Fibroblast of skin of left biceps (primary cell): ENCODE data around the gene PSME2.
A peak's percentile ranks its signal among the peaks of the same experiment; 100 is the strongest.

ENCODE experiments used
- DNase-seq, 2 experiments: peaks; one replicate each; pipeline ENCODE4 v3.0.0-alpha.2; 2013; ENCODE audit warnings: low read depth in 2 of 2

The PSME2 gene

GRCh38 chr14:24135834-24136683 is 10.4 kb downstream of the PSME2 start, which contains the start of gene PSME1:
PSME1 (plus strand) TSS chr14:24136194; CDS start chr14:24136263, 69 bp downstream.
- DNase-seq: peak; percentile 44 to 58

- DNase-seq: no peak
Measured at GRCh38 chr14:24135584-24135833, 10.9 kb downstream of the PSME2 start.

- no peak for DNase-seq
Measured at GRCh38 chr14:24133735-24134134, 12.7 kb downstream of the PSME2 start.

GRCh38 chr14:24132976-24133375 is 13.4 kb downstream of the PSME2 start:
- DNase-seq: no peak

GRCh38 chr14:24132061-24132685 is 14.2 kb downstream of the PSME2 start:
- DNase-seq: no peak

GRCh38 chr14:24131549-24131966 is 14.9 kb downstream of the PSME2 start:
- no peak for DNase-seq

- DNase-seq: no peak
Measured at GRCh38 chr14:24130717-24131548, 15.5 kb downstream of the PSME2 start.

- no peak for DNase-seq
Measured at GRCh38 chr14:24130380-24130716, 16.1 kb downstream of the PSME2 start, which contains the start of gene FITM1. FITM1 (plus strand) TSS chr14:24130659; CDS start chr14:24131564, 905 bp downstream.

GRCh38 chr14:24129410-24129998 is 16.9 kb downstream of the PSME2 start:
- no peak for DNase-seq

GRCh38 chr14:24127673-24128072 is 18.7 kb downstream of the PSME2 start:
- no peak for DNase-seq

- DNase-seq: no peak
Measured at GRCh38 chr14:24126939-24127338, 19.5 kb downstream of the PSME2 start.

GRCh38 chr14:24123424-24124417 is 22.7 kb downstream of the PSME2 start:
- DNase-seq: no peak

- no peak for DNase-seq
Measured at GRCh38 chr14:24122898-24123297, 23.5 kb downstream of the PSME2 start.

- DNase-seq: no peak
Measured at GRCh38 chr14:24122416-24122815, 24.0 kb downstream of the PSME2 start.

GRCh38 chr14:24121210-24121609 is 25.2 kb downstream of the PSME2 start:
- no peak for DNase-seq

GRCh38 chr14:24119691-24120090 is 26.7 kb downstream of the PSME2 start:
- DNase-seq: no peak

GRCh38 chr14:24117179-24117578 is 29.2 kb downstream of the PSME2 start:
- no peak for DNase-seq

- DNase-seq: no peak
Measured at GRCh38 chr14:24116128-24116814, 30.1 kb downstream of the PSME2 start.

- no peak for DNase-seq
Measured at GRCh38 chr14:24115422-24116127, 30.8 kb downstream of the PSME2 start.
